HepG2 (cell line): ENCODE measurements around the gene NCOA3. TPM values are rescaled to one million over a fixed set of nuclear protein-coding genes. Genes with fewer than 3 reads are reported as not detected.

Source experiments
- ARNTL ChIP-seq: sonication (generic); formaldehyde crosslinking; IDR thresholded peaks from 2 replicates; pipeline ENCODE4 v1.4.0; 2020; ENCODE audit warnings: mild to moderate bottlenecking, missing genetic modification reagents
- CREM ChIP-seq, 2 experiments: sonication (generic) in 1 of 2; formaldehyde crosslinking in 1 of 2; IDR thresholded peaks; 2 replicates each; pipeline versions ENCODE4 v1.4.0 to v1.6.1; 2016 to 2020; ENCODE audit warnings: antibody characterized with exemption in 1 of 2, mild to moderate bottlenecking in 1 of 2, missing genetic modification reagents in 1 of 2
- FOXK1 ChIP-seq: sonication (generic); formaldehyde crosslinking; IDR thresholded peaks from 2 replicates; pipeline ENCODE4 v1.4.0; 2020; ENCODE audit warnings: low read depth, missing genetic modification reagents, borderline replicate concordance
- GATAD1 ChIP-seq: IDR thresholded peaks from 2 replicates; pipeline ENCODE4 v1.6.1; 2016; ENCODE audit warnings: missing genetic modification reagents, missing compliant biosample characterization
- HNF4A ChIP-seq: sonication (generic); formaldehyde crosslinking; IDR thresholded peaks from 2 replicates; pipeline ENCODE4 v1.4.0; 2020; ENCODE audit warnings: missing genetic modification reagents
- KLF9 ChIP-seq: IDR thresholded peaks from 2 replicates; pipeline ENCODE4 v1.6.1; 2016; ENCODE audit warnings: low read depth
- RBFOX2 ChIP-seq: fragments of 200-400 bp; formaldehyde crosslinking; IDR thresholded peaks from 2 replicates; pipeline ENCODE4 v1.6.1; 2017; ENCODE audit warnings: low read depth, mild to moderate bottlenecking, low read length
- SAFB2 ChIP-seq: sonication (generic); formaldehyde crosslinking; IDR thresholded peaks from 2 replicates; pipeline ENCODE4 v1.5.1; 2020; ENCODE audit warnings: missing genetic modification reagents, low read depth, mild to moderate bottlenecking, borderline replicate concordance
- TCF12 ChIP-seq, 2 experiments: fragments of 450-650 bp in 1 of 2; sonication (generic) in 1 of 2; formaldehyde crosslinking in 1 of 2; IDR thresholded peaks; 2 replicates each; pipeline versions ENCODE4 v1.6.1 to v1.8.0; 2017 to 2022; ENCODE audit warnings: antibody characterized with exemption in 1 of 2, mild to moderate bottlenecking in 1 of 2, missing genetic modification reagents in 1 of 2, moderate library complexity in 1 of 2
- ZFY ChIP-seq: sonication (generic); formaldehyde crosslinking; IDR thresholded peaks from 2 replicates; pipeline ENCODE4 v1.4.0; 2020; ENCODE audit warnings: missing genetic modification reagents
- ZMYM3 ChIP-seq: sonication (generic); formaldehyde crosslinking; IDR thresholded peaks from 2 replicates; pipeline ENCODE4 v1.5.1; 2020; ENCODE audit warnings: mild to moderate bottlenecking, missing genetic modification reagents
- ZNF354B ChIP-seq: sonication (generic); formaldehyde crosslinking; IDR thresholded peaks from 2 replicates; pipeline ENCODE4 v1.8.0; 2022; ENCODE audit warnings: mild to moderate bottlenecking, missing genetic modification reagents
- ZNF614 ChIP-seq: IDR thresholded peaks from 2 replicates; pipeline ENCODE4 v1.6.1; 2018; ENCODE audit warnings: missing biosample characterization, missing genetic modification reagents, inconsistent platforms, borderline replicate concordance
- ZNF776 ChIP-seq: sonication (generic); formaldehyde crosslinking; IDR thresholded peaks from 2 replicates; pipeline ENCODE4 v1.4.0; 2020; ENCODE audit warnings: mild to moderate bottlenecking, missing genetic modification reagents
- ZNF891 ChIP-seq: sonication (generic); formaldehyde crosslinking; IDR thresholded peaks from 2 replicates; pipeline ENCODE4 v1.5.0; 2020; ENCODE audit warnings: mild to moderate bottlenecking, missing genetic modification reagents
- polyA plus RNA-seq, 8 experiments: library from polyadenylated mRNA; depleted of rRNA in 3 of 8; stranded (reverse) in 7 of 8; unstranded in 1 of 8; fragments of >200 nt; fragmentation: Illumina TruSeq in 4 of 8; extraction: Trizol in 4 of 8; gene quantifications; 2 replicates each; pipeline versions ENCODE4 v1.2.1 to v1.2.3, GENCODE V29; 2011 to 2016; ENCODE audit warnings: low read depth in 4 of 8, missing spikeins in 1 of 8, mixed read lengths in 1 of 8; ENCODE audit not compliant: insufficient read depth in 1 of 8
- total RNA-seq, 5 experiments: library from RNA; depleted of rRNA; stranded (reverse); fragments of >200 nt; fragmentation: Illumina TruSeq; extraction: Trizol; gene quantifications; 2 replicates each; pipeline ENCODE4 v1.2.3, GENCODE V29; 2016; ENCODE audit warnings: low read depth in 1 of 5
- TF ChIP-seq, protein P1 (sequence below): IDR thresholded peaks from 2 replicates; pipeline ENCODE4 v1.6.1; 2016
- TF ChIP-seq, protein P2 (sequence below): sonication (generic); formaldehyde crosslinking; IDR thresholded peaks from 2 replicates; pipeline ENCODE4 v1.5.1; 2020; ENCODE audit warnings: mild to moderate bottlenecking, missing genetic modification reagents, moderate library complexity
- TF ChIP-seq, protein P3 (sequence below): sonication (generic); formaldehyde crosslinking; IDR thresholded peaks from 2 replicates; pipeline ENCODE4 v1.5.0; 2020; ENCODE audit warnings: mild to moderate bottlenecking, missing genetic modification reagents
- TF ChIP-seq, protein P4 (sequence below): sonication (generic); formaldehyde crosslinking; IDR thresholded peaks from 2 replicates; pipeline ENCODE4 v1.4.0; 2020; ENCODE audit warnings: low read depth, mild to moderate bottlenecking, missing genetic modification reagents
- TF ChIP-seq, protein P5 (sequence below): sonication (generic); IDR thresholded peaks from 2 replicates; pipeline ENCODE4 v1.6.1; 2016; ENCODE audit warnings: low read depth, borderline replicate concordance

Gene NCOA3
- total and polyA plus RNA-seq, 2 of the 13 experiments (the other 11 are each of a cell fraction or from before 2014, with no cell fraction given), result 35.0 to 56.8 TPM

DNA sequence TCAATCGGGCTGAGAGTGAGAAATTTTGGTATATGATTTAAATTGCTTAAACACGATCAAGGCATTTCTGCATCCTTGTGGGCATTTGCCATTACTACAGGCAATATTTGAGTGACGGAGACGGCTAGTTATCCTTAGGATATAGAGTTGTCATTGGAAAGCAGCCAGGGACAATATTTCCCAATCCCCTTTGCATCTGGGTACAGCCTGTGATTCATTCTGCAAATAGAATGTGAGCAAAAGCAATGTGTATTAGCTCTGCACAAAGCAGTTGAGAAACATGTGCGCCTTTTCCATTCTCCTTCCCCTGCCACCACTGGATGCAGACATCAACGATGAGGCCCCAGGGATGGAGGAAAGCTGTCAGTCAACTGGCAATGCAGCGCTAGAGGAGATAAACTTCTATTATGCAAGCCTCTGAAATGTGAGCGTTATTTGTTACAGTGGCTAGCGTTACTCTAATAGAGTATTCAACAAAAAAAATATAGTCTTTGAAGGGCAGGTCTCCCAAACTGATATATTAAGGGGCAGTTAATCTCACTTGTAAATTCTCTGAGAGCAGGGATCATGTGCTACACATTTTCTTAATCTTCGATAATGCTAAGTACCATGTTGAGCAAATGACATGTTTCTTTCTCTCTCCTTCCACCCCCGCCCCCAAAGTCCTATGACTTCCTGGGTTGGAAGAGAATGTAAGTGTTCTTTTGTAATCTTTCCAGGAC lies 37.1 kb upstream of the NCOA3 start (continued):
- TF ChIP-seq, protein P1, sequence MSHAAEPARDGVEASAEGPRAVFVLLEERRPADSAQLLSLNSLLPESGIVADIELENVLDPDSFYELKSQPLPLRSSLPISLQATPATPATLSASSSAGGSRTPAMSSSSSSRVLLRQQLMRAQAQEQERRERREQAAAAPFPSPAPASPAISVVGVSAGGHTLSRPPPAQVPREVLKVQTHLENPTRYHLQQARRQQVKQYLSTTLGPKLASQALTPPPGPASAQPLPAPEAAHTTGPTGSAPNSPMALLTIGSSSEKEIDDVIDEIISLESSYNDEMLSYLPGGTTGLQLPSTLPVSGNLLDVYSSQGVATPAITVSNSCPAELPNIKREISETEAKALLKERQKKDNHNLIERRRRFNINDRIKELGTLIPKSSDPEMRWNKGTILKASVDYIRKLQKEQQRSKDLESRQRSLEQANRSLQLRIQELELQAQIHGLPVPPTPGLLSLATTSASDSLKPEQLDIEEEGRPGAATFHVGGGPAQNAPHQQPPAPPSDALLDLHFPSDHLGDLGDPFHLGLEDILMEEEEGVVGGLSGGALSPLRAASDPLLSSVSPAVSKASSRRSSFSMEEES (CRISPR knock-in tag), result peak; percentile 91
- TF ChIP-seq FOXK1 (CRISPR knock-in tag), result peak; percentile 99
- TF ChIP-seq ZNF891 (CRISPR knock-in tag), result no peak
- TF ChIP-seq TCF12 (IDR thresholded peaks at IDR 0.05), result no peak
- peak; percentile 92; the same call in 1 of the 2 replicates for TF ChIP-seq TCF12 (CRISPR knock-in tag; IDR thresholded peaks at IDR 0.05)
- TF ChIP-seq ZFY (CRISPR knock-in tag), result peak; percentile 67
- peak; percentile 94 for TF ChIP-seq CREM (IDR thresholded peaks at IDR 0.05)
- TF ChIP-seq CREM (CRISPR knock-in tag; IDR thresholded peaks at IDR 0.05), result no peak
- TF ChIP-seq SAFB2 (CRISPR knock-in tag), result peak; percentile 93; the same call in 1 of the 2 replicates
- peak; percentile 83 for TF ChIP-seq GATAD1 (CRISPR knock-in tag)
- TF ChIP-seq ZNF614 (CRISPR knock-in tag), result peak; percentile 100
- TF ChIP-seq, protein P2, sequence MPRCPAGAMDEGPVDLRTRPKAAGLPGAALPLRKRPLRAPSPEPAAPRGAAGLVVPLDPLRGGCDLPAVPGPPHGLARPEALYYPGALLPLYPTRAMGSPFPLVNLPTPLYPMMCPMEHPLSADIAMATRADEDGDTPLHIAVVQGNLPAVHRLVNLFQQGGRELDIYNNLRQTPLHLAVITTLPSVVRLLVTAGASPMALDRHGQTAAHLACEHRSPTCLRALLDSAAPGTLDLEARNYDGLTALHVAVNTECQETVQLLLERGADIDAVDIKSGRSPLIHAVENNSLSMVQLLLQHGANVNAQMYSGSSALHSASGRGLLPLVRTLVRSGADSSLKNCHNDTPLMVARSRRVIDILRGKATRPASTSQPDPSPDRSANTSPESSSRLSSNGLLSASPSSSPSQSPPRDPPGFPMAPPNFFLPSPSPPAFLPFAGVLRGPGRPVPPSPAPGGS (CRISPR knock-in tag), result peak; percentile 75; the same call in 1 of the 2 replicates
- TF ChIP-seq KLF9, result peak; percentile 76; the same call in 1 of the 2 replicates
- TF ChIP-seq ARNTL (CRISPR knock-in tag), result peak; percentile 95
- TF ChIP-seq, protein P3, sequence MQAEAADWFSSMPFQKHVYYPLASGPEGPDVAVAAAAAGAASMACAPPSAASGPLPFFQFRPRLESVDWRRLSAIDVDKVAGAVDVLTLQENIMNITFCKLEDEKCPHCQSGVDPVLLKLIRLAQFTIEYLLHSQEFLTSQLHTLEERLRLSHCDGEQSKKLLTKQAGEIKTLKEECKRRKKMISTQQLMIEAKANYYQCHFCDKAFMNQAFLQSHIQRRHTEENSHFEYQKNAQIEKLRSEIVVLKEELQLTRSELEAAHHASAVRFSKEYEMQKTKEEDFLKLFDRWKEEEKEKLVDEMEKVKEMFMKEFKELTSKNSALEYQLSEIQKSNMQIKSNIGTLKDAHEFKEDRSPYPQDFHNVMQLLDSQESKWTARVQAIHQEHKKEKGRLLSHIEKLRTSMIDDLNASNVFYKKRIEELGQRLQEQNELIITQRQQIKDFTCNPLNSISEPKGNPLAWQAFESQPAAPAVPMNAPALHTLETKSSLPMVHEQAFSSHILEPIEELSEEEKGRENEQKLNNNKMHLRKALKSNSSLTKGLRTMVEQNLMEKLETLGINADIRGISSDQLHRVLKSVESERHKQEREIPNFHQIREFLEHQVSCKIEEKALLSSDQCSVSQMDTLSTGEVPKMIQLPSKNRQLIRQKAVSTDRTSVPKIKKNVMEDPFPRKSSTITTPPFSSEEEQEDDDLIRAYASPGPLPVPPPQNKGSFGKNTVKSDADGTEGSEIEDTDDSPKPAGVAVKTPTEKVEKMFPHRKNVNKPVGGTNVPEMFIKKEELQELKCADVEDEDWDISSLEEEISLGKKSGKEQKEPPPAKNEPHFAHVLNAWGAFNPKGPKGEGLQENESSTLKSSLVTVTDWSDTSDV (CRISPR knock-in tag), result no peak
- no peak for TF ChIP-seq RBFOX2
- TF ChIP-seq HNF4A, result peak; percentile 89
- TF ChIP-seq ZMYM3 (CRISPR knock-in tag), result peak; percentile 97
- TF ChIP-seq ZNF354B, result 0 out of 2 replicates have a peak, but pooled peaks have one; percentile 80
- no peak; the same call in 1 of the 2 replicates for TF ChIP-seq ZNF776 (CRISPR knock-in tag)
- TF ChIP-seq, protein P4, sequence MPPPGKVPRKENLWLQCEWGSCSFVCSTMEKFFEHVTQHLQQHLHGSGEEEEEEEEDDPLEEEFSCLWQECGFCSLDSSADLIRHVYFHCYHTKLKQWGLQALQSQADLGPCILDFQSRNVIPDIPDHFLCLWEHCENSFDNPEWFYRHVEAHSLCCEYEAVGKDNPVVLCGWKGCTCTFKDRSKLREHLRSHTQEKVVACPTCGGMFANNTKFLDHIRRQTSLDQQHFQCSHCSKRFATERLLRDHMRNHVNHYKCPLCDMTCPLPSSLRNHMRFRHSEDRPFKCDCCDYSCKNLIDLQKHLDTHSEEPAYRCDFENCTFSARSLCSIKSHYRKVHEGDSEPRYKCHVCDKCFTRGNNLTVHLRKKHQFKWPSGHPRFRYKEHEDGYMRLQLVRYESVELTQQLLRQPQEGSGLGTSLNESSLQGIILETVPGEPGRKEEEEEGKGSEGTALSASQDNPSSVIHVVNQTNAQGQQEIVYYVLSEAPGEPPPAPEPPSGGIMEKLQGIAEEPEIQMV (CRISPR knock-in tag), result peak; percentile 75; the same call in 1 of the 2 replicates
- TF ChIP-seq, protein P5, sequence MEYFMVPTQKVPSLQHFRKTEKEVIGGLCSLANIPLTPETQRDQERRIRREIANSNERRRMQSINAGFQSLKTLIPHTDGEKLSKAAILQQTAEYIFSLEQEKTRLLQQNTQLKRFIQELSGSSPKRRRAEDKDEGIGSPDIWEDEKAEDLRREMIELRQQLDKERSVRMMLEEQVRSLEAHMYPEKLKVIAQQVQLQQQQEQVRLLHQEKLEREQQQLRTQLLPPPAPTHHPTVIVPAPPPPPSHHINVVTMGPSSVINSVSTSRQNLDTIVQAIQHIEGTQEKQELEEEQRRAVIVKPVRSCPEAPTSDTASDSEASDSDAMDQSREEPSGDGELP, result peak; percentile 92; the same call in 1 of the 2 replicates
